GM20000 (cell line): Measurements from ENCODE around the gene CDK11B.

ENCODE experiments used
- DNase-seq: peaks from one replicate; pipeline ENCODE4 v3.0.0; 2012; ENCODE audit warnings: low spot score
- CTCF ChIP-seq: IDR thresholded peaks from 2 replicates; pipeline ENCODE4 v1.5.1; 2012; ENCODE audit warnings: mild to moderate bottlenecking, control low read depth; ENCODE audit errors: extremely low read depth, missing control alignments

The CDK11B gene

GRCh38 chr1:1619917-1620361 is 38.9 kb downstream of the CDK11B start:
- no peak for DNase-seq
- TF ChIP-seq CTCF, result peak; percentile 7

GRCh38 chr1:1618396-1619068 is 40.3 kb downstream of the CDK11B start:
- no peak for DNase-seq
- TF ChIP-seq CTCF, result no peak

GRCh38 chr1:1617925-1618324 is 40.9 kb downstream of the CDK11B start:
- DNase-seq, result no peak
- TF ChIP-seq CTCF, result no peak

- DNase-seq, result no peak
- no peak for TF ChIP-seq CTCF
Observed at GRCh38 chr1:1617516-1617915, 41.3 kb downstream of the CDK11B start.

- DNase-seq, result no peak
- TF ChIP-seq CTCF, result no peak
Observed at GRCh38 chr1:1616838-1617237, 42.0 kb downstream of the CDK11B start.

GRCh38 chr1:1616045-1616790 is 42.6 kb downstream of the CDK11B start:
- TF ChIP-seq CTCF, result no peak
- DNase-seq, result peak; percentile 84

GRCh38 chr1:1615256-1616044 is 43.4 kb downstream of the CDK11B start, which contains the start of gene MIB2:
Gene MIB2, plus strand, starts transcription at chr1:1615500. Its CDS starts 7,953 bp downstream, at chr1:1623453.
- peak; percentile 100 for DNase-seq
- TF ChIP-seq CTCF, result no peak
